ENCODE data around the gene F11. TPM values are rescaled to one million over a fixed set of nuclear protein-coding genes. Genes with fewer than 3 reads are reported as not detected.
"Not testable (repeated sequence)": the region's sequence is repeated elsewhere in the genome, so short reads cannot be mapped to it uniquely, and the experiment has no call there.

F11 gene
- total and polyA plus RNA-seq, 2 experiments from 2014 or later = not detected

GRCh38 chr4:186258216-186258811, 7.7 kb upstream of the F11 start:
- Histone ChIP-seq H3K27me3 (replicated peaks; ENCODE audit: insufficient read depth) (no peaks in the 10 kb centered on the region), H3K4me2 (ENCODE audit: unreplicated experiment) (no peak overlapping the region), H3K4me3 (no peak overlapping the region), H3K4me1 (ENCODE audit: insufficient read depth) (no peaks in the 10 kb centered on the region), H4K20me1 (ENCODE audit: insufficient read depth) (no peaks in the 10 kb centered on the region), H3K9me2 (ENCODE audit: insufficient read depth) (no peaks in the 10 kb centered on the region), H3K9me3 (ENCODE audit: low read depth) (no peaks in the 10 kb centered on the region), H3F3A (ENCODE audit: insufficient read depth) (no peaks in the 10 kb centered on the region), H2AFZ (no peak overlapping the region), H3K36me3 (ENCODE audit: low read depth) (no peaks in the 10 kb centered on the region), H3K79me2 (ENCODE audit: insufficient read depth) (no peaks in the 10 kb centered on the region), H3K9ac (no peak overlapping the region), H3K27ac (no peak overlapping the region)
- no peak for DNase-seq
- 51 to 56% methylated on average over 12 of the region's 12 CpGs for WGBS, 2 experiments (ENCODE audit: low coverage in 1 of 2, low lambda C conversion rate in 2 of 2, missing lambda C conversion rate in 2 of 2)
- TF ChIP-seq EZH2 (IDR thresholded peaks at IDR 0.05; ENCODE audit: insufficient read depth, poor library complexity, severe bottlenecking) (no peak), EZH2phosphoT487 (IDR thresholded peaks at IDR 0.05; ENCODE audit: insufficient read depth, low read depth) (no peak)
- in situ Hi-C loops (cut with MboI) = no loop called here

- Histone ChIP-seq H3K36me3 (ENCODE audit: low read depth) (no peaks in the 10 kb centered on the region), H2AFZ (no peak overlapping the region), H3K27ac (no peak overlapping the region), H3K9me2 (ENCODE audit: insufficient read depth) (no peaks in the 10 kb centered on the region), H3K4me2 (ENCODE audit: unreplicated experiment) (no peak overlapping the region), H3F3A (ENCODE audit: insufficient read depth) (no peaks in the 10 kb centered on the region), H3K9me3 (ENCODE audit: low read depth) (no peaks in the 10 kb centered on the region), H3K4me1 (ENCODE audit: insufficient read depth) (no peaks in the 10 kb centered on the region), H4K20me1 (ENCODE audit: insufficient read depth) (no peaks in the 10 kb centered on the region), H3K9ac (no peak overlapping the region), H3K27me3 (replicated peaks; ENCODE audit: insufficient read depth) (no peaks in the 10 kb centered on the region), H3K79me2 (ENCODE audit: insufficient read depth) (no peaks in the 10 kb centered on the region), H3K4me3 (no peak overlapping the region)
- WGBS, 2 experiments (ENCODE audit: low coverage in 1 of 2, low lambda C conversion rate in 2 of 2, missing lambda C conversion rate in 2 of 2) = 28 to 44% methylated on average over 6 of the region's 6 CpGs
- in situ Hi-C loops (cut with MboI) = no loop called here
- no peak for DNase-seq
- TF ChIP-seq EZH2 (IDR thresholded peaks at IDR 0.05; ENCODE audit: insufficient read depth, poor library complexity, severe bottlenecking) (no peak), EZH2phosphoT487 (IDR thresholded peaks at IDR 0.05; ENCODE audit: insufficient read depth, low read depth) (no peak)
Measured at GRCh38 chr4:186260117-186260503, 5.9 kb upstream of the F11 start.

GRCh38 chr4:186260504-186261448, 5.2 kb upstream of the F11 start:
- Histone ChIP-seq H3K4me1 (ENCODE audit: insufficient read depth) (no peaks in the 10 kb centered on the region), H3K27ac (no peak overlapping the region), H3F3A (ENCODE audit: insufficient read depth) (no peaks in the 10 kb centered on the region), H4K20me1 (ENCODE audit: insufficient read depth) (no peaks in the 10 kb centered on the region), H3K9me3 (ENCODE audit: low read depth) (no peaks in the 10 kb centered on the region), H3K9me2 (ENCODE audit: insufficient read depth) (no peaks in the 10 kb centered on the region), H3K4me3 (no peak overlapping the region), H3K9ac (no peak overlapping the region), H3K79me2 (ENCODE audit: insufficient read depth) (no peaks in the 10 kb centered on the region), H2AFZ (no peak overlapping the region), H3K27me3 (replicated peaks; ENCODE audit: insufficient read depth) (no peaks in the 10 kb centered on the region), H3K4me2 (ENCODE audit: unreplicated experiment) (no peak overlapping the region), H3K36me3 (ENCODE audit: low read depth) (no peaks in the 10 kb centered on the region)
- 52 to 56% methylated on average over 12 of the region's 12 CpGs for WGBS, 2 experiments (ENCODE audit: low coverage in 1 of 2, low lambda C conversion rate in 2 of 2, missing lambda C conversion rate in 2 of 2)
- no peak for DNase-seq
- in situ Hi-C loops (cut with MboI) = no loop called here
- TF ChIP-seq EZH2 (IDR thresholded peaks at IDR 0.05; ENCODE audit: insufficient read depth, poor library complexity, severe bottlenecking) (no peak), EZH2phosphoT487 (IDR thresholded peaks at IDR 0.05; ENCODE audit: insufficient read depth, low read depth) (no peak)

GRCh38 chr4:186264660-186265059, 1.3 kb upstream of the F11 start:
- no peaks in the 10 kb centered on the region for H3K27me3 ChIP-seq (replicated peaks; ENCODE audit: insufficient read depth)
- H3K4me2 ChIP-seq (ENCODE audit: unreplicated experiment) = no peak overlapping the region
- 45 to 48% methylated on average over 7 of the region's 7 CpGs for WGBS, 2 experiments (ENCODE audit: low coverage in 1 of 2, low lambda C conversion rate in 2 of 2, missing lambda C conversion rate in 2 of 2)
- H3F3A ChIP-seq (ENCODE audit: insufficient read depth) = no peaks in the 10 kb centered on the region
- no peaks in the 10 kb centered on the region for H3K9me2 ChIP-seq (ENCODE audit: insufficient read depth)
- H3K4me3 ChIP-seq = no peak overlapping the region
- no peak overlapping the region for H3K9ac ChIP-seq
- no peaks in the 10 kb centered on the region for H3K79me2 ChIP-seq (ENCODE audit: insufficient read depth)
- TF ChIP-seq EZH2 (IDR thresholded peaks at IDR 0.05; ENCODE audit: insufficient read depth, poor library complexity, severe bottlenecking) (no peak), EZH2phosphoT487 (IDR thresholded peaks at IDR 0.05; ENCODE audit: insufficient read depth, low read depth) (no peak)
- H3K36me3 ChIP-seq (ENCODE audit: low read depth) = no peaks in the 10 kb centered on the region
- no peaks in the 10 kb centered on the region for H3K9me3 ChIP-seq (ENCODE audit: low read depth)
- no peak overlapping the region for H2AFZ ChIP-seq
- no peak overlapping the region for H3K27ac ChIP-seq
- in situ Hi-C loops (cut with MboI) = no loop called here
- DNase-seq = no peak
- no peaks in the 10 kb centered on the region for H3K4me1 ChIP-seq (ENCODE audit: insufficient read depth)
- no peaks in the 10 kb centered on the region for H4K20me1 ChIP-seq (ENCODE audit: insufficient read depth)

GRCh38 chr4:186265250-186265649, 739 bp upstream of the F11 start:
- 77 to 82% methylated on average over 11 of the region's 11 CpGs for WGBS, 2 experiments (ENCODE audit: low coverage in 1 of 2, low lambda C conversion rate in 2 of 2, missing lambda C conversion rate in 2 of 2)
- H3K4me2 ChIP-seq (ENCODE audit: unreplicated experiment); H3K4me3 ChIP-seq; H3K9me3 ChIP-seq (ENCODE audit: low read depth); H3F3A ChIP-seq (ENCODE audit: insufficient read depth); H3K4me1 ChIP-seq (ENCODE audit: insufficient read depth); H3K36me3 ChIP-seq (ENCODE audit: low read depth); H3K9ac ChIP-seq; DNase-seq; H3K27ac ChIP-seq; H3K27me3 ChIP-seq (replicated peaks; ENCODE audit: insufficient read depth); H3K79me2 ChIP-seq (ENCODE audit: insufficient read depth); H3K9me2 ChIP-seq (ENCODE audit: insufficient read depth); H2AFZ ChIP-seq; H4K20me1 ChIP-seq (ENCODE audit: insufficient read depth); in situ Hi-C loops (cut with MboI): not testable (repeated sequence)
